K562 (cell line): ENCODE results near the gene LRP6. TPM values are rescaled to one million over a fixed set of nuclear protein-coding genes. Genes with fewer than 3 reads are reported as not detected.

Experiments
- BCL6 ChIP-seq: fragments of 250-450 bp; sonication (Bioruptor Pico); IDR thresholded peaks from 2 replicates; pipeline ENCODE4 v1.4.0; 2020
- CAMTA2 ChIP-seq: fragments of 250-450 bp; sonication (Bioruptor Pico); conservative IDR thresholded peaks from 2 replicates; pipeline ENCODE4 v1.5.1; 2022
- CTCFL ChIP-seq: IDR thresholded peaks from 2 replicates; pipeline ENCODE4 v1.6.1; 2011; ENCODE audit warnings: borderline replicate concordance, low read depth, mild to moderate bottlenecking, moderate library complexity, low read length; ENCODE audit not compliant: insufficient read depth, poor library complexity, severe bottlenecking
- ESRRB ChIP-seq: fragments of 250-450 bp; sonication (Bioruptor Pico); IDR thresholded peaks from 2 replicates; pipeline ENCODE4 v1.5.0; 2020; ENCODE audit warnings: mild to moderate bottlenecking, moderate library complexity, borderline replicate concordance
- FOXJ2 ChIP-seq: fragments of 200-800 bp; sonication (Bioruptor generic); IDR thresholded peaks from 2 replicates; pipeline ENCODE4 v1.6.1; 2016; ENCODE audit warnings: missing genetic modification characterization, missing compliant biosample characterization
- HMGXB4 ChIP-seq: sonication (generic); formaldehyde crosslinking; IDR thresholded peaks from 2 replicates; pipeline ENCODE4 v1.8.1; 2023; ENCODE audit warnings: mild to moderate bottlenecking, missing genetic modification reagents
- IRF2 ChIP-seq: sonication (generic); formaldehyde crosslinking; IDR thresholded peaks from 2 replicates; pipeline ENCODE4 v1.8.1; 2022; ENCODE audit warnings: mild to moderate bottlenecking, missing genetic modification reagents
- KDM5B ChIP-seq: fragments of 200-600 bp; sonication (generic); IDR thresholded peaks from 2 replicates; pipeline ENCODE4 v1.6.1; 2012; ENCODE audit warnings: low read depth, mild to moderate bottlenecking, moderate library complexity, low read length, control low read depth, inconsistent platforms; ENCODE audit not compliant: insufficient replicate concordance
- MCM3 ChIP-seq: fragments of 450-650 bp; IDR thresholded peaks from 2 replicates; pipeline ENCODE4 v1.6.1; 2016
- PCBP2 ChIP-seq: fragments of 200-400 bp; formaldehyde crosslinking; IDR thresholded peaks from 2 replicates; pipeline ENCODE4 v1.6.1; 2018; ENCODE audit warnings: low read length, low read depth, mild to moderate bottlenecking, moderate library complexity; ENCODE audit not compliant: poor library complexity, severe bottlenecking
- POLR2H ChIP-seq: IDR thresholded peaks from 2 replicates; pipeline ENCODE4 v1.6.1; 2016; ENCODE audit warnings: missing genetic modification characterization, low read depth, mild to moderate bottlenecking, control low read depth, missing compliant biosample characterization, moderate library complexity
- PPARD ChIP-seq: fragments of 250-450 bp; sonication (Bioruptor Pico); IDR thresholded peaks from 2 replicates; pipeline ENCODE4 v1.8.0; 2022; ENCODE audit warnings: inconsistent platforms, mild to moderate bottlenecking, moderate library complexity
- PTTG1 ChIP-seq: fragments of 450-650 bp; IDR thresholded peaks from 2 replicates; pipeline ENCODE4 v1.6.1; 2016; ENCODE audit warnings: low read depth, mild to moderate bottlenecking, missing genetic modification characterization, missing compliant biosample characterization
- PURB ChIP-seq: sonication (generic); formaldehyde crosslinking; IDR thresholded peaks from 2 replicates; pipeline ENCODE4 v1.9.0; 2021; ENCODE audit warnings: low read depth, mild to moderate bottlenecking, missing genetic modification reagents
- RBM15 ChIP-seq: fragments of 200-400 bp; formaldehyde crosslinking; IDR thresholded peaks from 2 replicates; pipeline ENCODE4 v1.6.1; 2018; ENCODE audit warnings: mild to moderate bottlenecking, low read length, moderate library complexity; ENCODE audit not compliant: insufficient read depth
- SMAD2 ChIP-seq: fragments of 150-350 bp; IDR thresholded peaks from 2 replicates; pipeline ENCODE4 v1.6.1; 2014; ENCODE audit warnings: low read depth, mild to moderate bottlenecking, low read length
- SREBF2 ChIP-seq: sonication (generic); formaldehyde crosslinking; IDR thresholded peaks from 2 replicates; pipeline ENCODE4 v1.4.0; 2020; ENCODE audit warnings: mild to moderate bottlenecking, missing genetic modification reagents
- TCF3 ChIP-seq: sonication (generic); formaldehyde crosslinking; IDR thresholded peaks from 2 replicates; pipeline ENCODE4 v1.4.0; 2020; ENCODE audit warnings: mild to moderate bottlenecking, missing genetic modification reagents
- THRB ChIP-seq: fragments of 450-650 bp; formaldehyde crosslinking; conservative IDR thresholded peaks from 2 replicates; pipeline ENCODE4 v1.4.0; 2022; ENCODE audit warnings: mild to moderate bottlenecking, missing genetic modification characterization
- ZNF24 ChIP-seq: fragments of 450-650 bp; IDR thresholded peaks from 2 replicates; pipeline ENCODE4 v1.6.1; 2016
- ZNF589 ChIP-seq: fragments of 200-800 bp; sonication (Bioruptor generic); IDR thresholded peaks from 2 replicates; pipeline ENCODE4 v1.6.1; 2016; ENCODE audit warnings: low read depth, missing genetic modification characterization, missing compliant biosample characterization
- ZNF717 ChIP-seq: fragments of 250-450 bp; sonication (Bioruptor Pico); IDR thresholded peaks from 2 replicates; pipeline ENCODE4 v1.5.0; 2021
- ZNF76 ChIP-seq: fragments of 250-450 bp; sonication (Bioruptor Pico); IDR thresholded peaks from 2 replicates; pipeline ENCODE4 v1.4.0; 2020; ENCODE audit warnings: mild to moderate bottlenecking, moderate library complexity, borderline replicate concordance
- polyA plus RNA-seq, 8 experiments: library from polyadenylated mRNA; depleted of rRNA in 4 of 8; stranded (reverse) in 5 of 8; unstranded in 3 of 8; fragments of >200 nt; fragmentation: Nextera tagmentation in 2 of 8; fragmentation: Illumina TruSeq in 1 of 8; extraction: Ambion mirVana in 2 of 8; extraction: Trizol in 1 of 8; gene quantifications; 2 replicates each; pipeline versions ENCODE4 v1.2.1 to v1.2.3, GENCODE V29; 2011 to 2014; ENCODE audit warnings: inconsistent platforms in 1 of 8, missing spikeins in 1 of 8
- total RNA-seq, 7 experiments: library from RNA; depleted of rRNA in 6 of 7; stranded (reverse); fragments of >200 nt in 6 of 7; fragmentation: Illumina TruSeq in 2 of 7; extraction: Trizol in 2 of 7; gene quantifications; 2 replicates each; pipeline versions ENCODE4 v1.2.1 to v1.2.3, GENCODE V29; 2011 to 2021; ENCODE audit warnings: low replicate concordance in 1 of 7

LRP6 gene
- total and polyA plus RNA-seq, 9 of the 15 experiments (the other 6 are each of a cell fraction or from before 2014, with no cell fraction given): 3.0 to 17.0 (median 10.8) TPM

GRCh38 chr12:12190087-12190809 lies 76.6 kb downstream of the LRP6 start (continued):
- TF ChIP-seq IRF2 (no peak), FOXJ2 (no peak), ZNF24 (no peak), THRB (CRISPR knock-in tag) (no peak), HMGXB4 (CRISPR knock-in tag) (no peak), CTCFL (no peak), RBM15 (no peak), ZNF717 (CRISPR knock-in tag) (no peak), TCF3 (CRISPR knock-in tag) (peak; percentile 79), KDM5B (no peak), SREBF2 (CRISPR knock-in tag) (no peak), PTTG1 (tag) (no peak), MCM3 (no peak), ESRRB (CRISPR knock-in tag) (no peak), ZNF76 (no peak), ZNF589 (CRISPR knock-in tag) (no peak), PPARD (CRISPR knock-in tag) (no peak), PCBP2 (no peak), BCL6 (no peak), POLR2H (no peak), SMAD2 (no peak), CAMTA2 (CRISPR knock-in tag) (no peak), PURB (no peak)
